Prostate gland (tissue), 2 donors: ENCODE measurements around the gene KCNK7.

Experiments used
- CTCF ChIP-seq, 4 experiments: fragments of 200-600 bp in 2 of 4; fragments of 450-650 bp in 2 of 4; sonication (generic) in 2 of 4; IDR thresholded peaks; 1 replicate in 3 of 4; 2 replicates in 1 of 4; pipeline ENCODE4 v1.5.1; 2016 to 2019; ENCODE audit warnings: antibody characterized with exemption in 4 of 4, mild to moderate bottlenecking in 2 of 4, moderate library complexity in 2 of 4
- POLR2A ChIP-seq: fragments of 450-650 bp; IDR thresholded peaks from one replicate; pipeline ENCODE4 v1.6.1; 2016; ENCODE audit warnings: antibody characterized with exemption, mild to moderate bottlenecking

DNA sequence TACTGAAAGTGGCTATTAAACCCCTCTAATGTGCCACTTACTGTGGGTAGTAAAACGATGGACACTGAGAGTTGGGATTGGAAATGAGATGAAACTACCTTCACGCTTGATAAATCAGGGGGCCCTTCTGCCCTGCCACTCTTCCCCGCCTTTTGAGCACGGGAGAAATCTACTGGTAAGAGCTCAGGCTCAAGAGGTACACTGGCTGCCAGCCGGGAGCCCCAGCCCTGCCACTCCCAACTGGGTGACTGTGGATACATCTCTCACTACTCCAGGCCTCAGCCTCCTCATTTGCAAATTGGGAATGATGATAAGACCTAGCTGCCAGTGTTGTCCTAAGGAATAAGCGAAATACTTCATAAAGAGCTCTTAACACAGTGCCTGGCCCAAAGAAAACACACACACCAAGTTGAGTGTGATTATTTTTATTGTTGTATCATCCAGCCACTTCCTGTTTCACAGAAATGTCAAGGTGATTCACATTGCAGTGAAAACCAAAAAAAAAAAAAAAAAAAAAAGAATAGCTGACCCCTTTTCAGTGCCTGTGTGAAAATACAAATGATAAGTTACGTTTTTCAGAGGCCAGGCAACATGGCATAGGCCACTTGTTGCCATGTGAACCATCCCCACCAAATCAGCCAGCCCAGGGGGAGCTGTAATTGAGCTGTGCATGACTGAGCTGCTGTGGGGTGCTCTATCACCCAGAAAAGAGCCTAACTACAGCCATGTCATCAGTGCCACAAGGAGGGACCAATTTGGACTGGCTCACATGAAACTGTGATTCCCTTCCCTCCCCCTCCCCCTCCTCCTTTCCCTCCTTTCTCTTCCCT is 29.8 kb downstream of the KCNK7 start:
- no peak for TF ChIP-seq CTCF (IDR thresholded peaks at IDR 0.05)
- TF ChIP-seq POLR2A: no peak
